ENCODE data around the gene CCDC188. TPM values are rescaled to one million over a fixed set of nuclear protein-coding genes. Genes with fewer than 3 reads are reported as not detected.

CCDC188 gene
- total RNA-seq, 1 donor from 2014 or later: 8.6 TPM

DNA sequence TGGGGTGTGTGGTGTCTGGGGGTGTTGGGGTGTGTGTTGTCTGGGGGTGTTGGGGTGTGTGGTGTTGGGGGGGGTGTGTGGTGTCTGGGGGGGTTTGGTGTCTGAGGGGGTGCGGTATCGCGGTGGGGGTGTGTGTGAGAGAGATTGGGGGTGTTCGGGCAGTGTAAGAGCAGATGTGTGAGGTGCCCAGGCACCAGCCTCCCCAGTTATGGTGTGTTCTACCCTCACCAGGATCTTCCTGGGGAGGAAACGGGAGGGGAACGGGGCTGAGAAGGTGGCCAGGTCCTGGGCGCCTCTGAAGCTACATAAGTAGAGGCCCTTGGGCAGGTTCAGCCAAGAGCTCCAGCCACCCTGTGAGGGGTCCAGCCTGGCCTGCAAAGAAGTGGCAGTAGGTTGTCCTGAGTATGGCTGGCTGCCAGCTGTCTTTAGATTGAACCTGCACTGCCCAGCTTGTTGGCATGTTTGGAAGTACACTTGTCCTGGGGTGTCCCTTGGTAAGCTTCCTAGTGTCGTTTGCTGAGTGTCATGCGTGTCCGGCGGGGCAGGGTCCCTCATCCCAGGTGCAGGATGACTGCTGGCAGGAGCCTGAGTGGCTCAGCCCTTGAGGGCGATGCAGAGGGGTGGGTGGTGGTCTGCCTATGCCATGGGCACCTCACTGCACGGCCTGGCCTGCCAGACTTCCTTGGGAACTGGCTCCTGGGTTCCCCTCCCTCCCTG, 27.3 kb downstream of the CCDC188 start:
- peak overlapping the region; percentile 73 for H3K4me3 Mint-ChIP-seq
- H3K27ac Mint-ChIP-seq (ENCODE audit: unreplicated experiment): no peak overlapping the region
- H3K36me3 Mint-ChIP-seq (ENCODE audit: low read depth): peaks cover 24% of the 10 kb centered on the region
- DNase-seq (ENCODE audit: low read depth, low spot score): no peak
- no peaks in the 10 kb centered on the region for H3K9me3 Mint-ChIP-seq
- no peaks in the 10 kb centered on the region for H3K27me3 Mint-ChIP-seq (ENCODE audit: low read depth)
- TF ChIP-seq, protein P1, sequence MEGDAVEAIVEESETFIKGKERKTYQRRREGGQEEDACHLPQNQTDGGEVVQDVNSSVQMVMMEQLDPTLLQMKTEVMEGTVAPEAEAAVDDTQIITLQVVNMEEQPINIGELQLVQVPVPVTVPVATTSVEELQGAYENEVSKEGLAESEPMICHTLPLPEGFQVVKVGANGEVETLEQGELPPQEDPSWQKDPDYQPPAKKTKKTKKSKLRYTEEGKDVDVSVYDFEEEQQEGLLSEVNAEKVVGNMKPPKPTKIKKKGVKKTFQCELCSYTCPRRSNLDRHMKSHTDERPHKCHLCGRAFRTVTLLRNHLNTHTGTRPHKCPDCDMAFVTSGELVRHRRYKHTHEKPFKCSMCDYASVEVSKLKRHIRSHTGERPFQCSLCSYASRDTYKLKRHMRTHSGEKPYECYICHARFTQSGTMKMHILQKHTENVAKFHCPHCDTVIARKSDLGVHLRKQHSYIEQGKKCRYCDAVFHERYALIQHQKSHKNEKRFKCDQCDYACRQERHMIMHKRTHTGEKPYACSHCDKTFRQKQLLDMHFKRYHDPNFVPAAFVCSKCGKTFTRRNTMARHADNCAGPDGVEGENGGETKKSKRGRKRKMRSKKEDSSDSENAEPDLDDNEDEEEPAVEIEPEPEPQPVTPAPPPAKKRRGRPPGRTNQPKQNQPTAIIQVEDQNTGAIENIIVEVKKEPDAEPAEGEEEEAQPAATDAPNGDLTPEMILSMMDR (conservative IDR thresholded peaks at IDR 0.05): no peak
- H3K4me1 Mint-ChIP-seq: peaks cover 26% of the 10 kb centered on the region

DNA sequence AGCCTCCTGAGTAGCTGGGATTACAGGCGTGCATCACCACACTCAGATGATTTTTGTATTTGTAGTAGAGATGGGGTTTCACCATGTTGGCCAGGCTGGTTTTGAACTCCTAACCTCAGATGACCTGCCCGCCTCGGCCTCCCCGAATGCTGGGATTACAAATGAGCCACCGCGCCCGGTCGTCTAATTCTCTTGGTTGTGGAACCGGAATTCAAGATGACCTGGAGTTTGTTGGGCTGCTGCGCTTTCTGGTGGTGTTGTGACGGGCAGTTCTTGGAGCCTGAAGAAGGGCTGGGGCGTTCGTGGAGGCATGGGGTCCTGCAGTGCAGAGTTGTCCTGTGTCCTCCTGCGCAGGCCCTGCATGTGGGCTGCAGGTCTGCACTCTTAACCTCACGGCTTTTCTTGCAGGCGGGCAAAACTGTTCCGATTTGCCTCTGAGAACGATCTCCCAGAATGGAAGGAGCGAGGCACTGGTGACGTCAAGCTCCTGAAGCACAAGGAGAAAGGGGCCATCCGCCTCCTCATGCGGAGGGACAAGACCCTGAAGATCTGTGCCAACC, 28.9 kb downstream of the CCDC188 start:
- no peak for DNase-seq (ENCODE audit: low read depth, low spot score)
- TF ChIP-seq, protein P1 (conservative IDR thresholded peaks at IDR 0.05): no peak
- H3K4me1 Mint-ChIP-seq: peaks cover 32% of the 10 kb centered on the region
- H3K27ac Mint-ChIP-seq (ENCODE audit: unreplicated experiment): no peak overlapping the region
- peak overlapping the region; percentile 97 for H3K4me3 Mint-ChIP-seq
- peaks cover 22% of the 10 kb centered on the region for H3K36me3 Mint-ChIP-seq (ENCODE audit: low read depth)
- no peaks in the 10 kb centered on the region for H3K9me3 Mint-ChIP-seq
- H3K27me3 Mint-ChIP-seq (ENCODE audit: low read depth): peaks cover 4% of the 10 kb centered on the region

DNA sequence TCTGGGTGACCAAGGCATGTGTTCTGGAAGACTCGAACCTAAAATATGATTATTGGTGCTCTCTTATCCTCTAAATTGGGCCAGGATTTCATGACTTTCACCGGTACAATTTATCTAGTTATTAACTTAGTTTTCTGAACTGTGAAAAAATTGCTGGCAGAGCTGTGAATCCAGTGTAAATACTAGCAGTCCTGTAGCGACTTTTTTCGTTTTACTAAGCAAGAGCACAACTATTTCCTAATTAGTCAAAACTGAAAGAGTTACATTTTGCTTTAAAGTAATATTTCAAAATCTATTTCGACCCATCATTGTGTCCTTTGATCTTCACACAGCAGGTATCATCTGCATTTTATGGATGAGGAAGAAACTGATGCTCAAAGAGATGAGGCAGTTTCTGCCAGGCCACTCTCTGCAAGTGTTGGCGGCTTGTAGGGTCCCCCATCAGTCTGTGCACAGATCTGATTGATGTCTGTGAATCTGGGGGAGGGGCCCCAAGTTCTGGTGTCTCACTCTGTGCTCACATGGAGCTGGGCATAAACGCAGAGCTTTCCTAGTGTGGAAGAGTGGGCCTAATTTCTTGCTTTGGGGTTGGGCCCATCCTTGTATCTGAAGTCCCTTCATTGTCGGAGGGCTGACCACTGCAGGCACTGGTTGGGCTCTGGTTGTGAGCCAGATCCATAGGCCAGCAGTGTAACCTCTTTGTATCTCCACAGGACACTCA, 32.4 kb downstream of the CCDC188 start:
- DNase-seq (ENCODE audit: low read depth, low spot score): no peak
- H3K9me3 Mint-ChIP-seq: no peaks in the 10 kb centered on the region
- H3K36me3 Mint-ChIP-seq (ENCODE audit: low read depth): peaks cover 18% of the 10 kb centered on the region
- peaks cover 8% of the 10 kb centered on the region for H3K27me3 Mint-ChIP-seq (ENCODE audit: low read depth)
- H3K27ac Mint-ChIP-seq (ENCODE audit: unreplicated experiment): peak overlapping the region; percentile 87
- H3K4me3 Mint-ChIP-seq: peak overlapping the region; percentile 97
- TF ChIP-seq, protein P1 (conservative IDR thresholded peaks at IDR 0.05): no peak
- H3K4me1 Mint-ChIP-seq: peaks cover 37% of the 10 kb centered on the region

DNA sequence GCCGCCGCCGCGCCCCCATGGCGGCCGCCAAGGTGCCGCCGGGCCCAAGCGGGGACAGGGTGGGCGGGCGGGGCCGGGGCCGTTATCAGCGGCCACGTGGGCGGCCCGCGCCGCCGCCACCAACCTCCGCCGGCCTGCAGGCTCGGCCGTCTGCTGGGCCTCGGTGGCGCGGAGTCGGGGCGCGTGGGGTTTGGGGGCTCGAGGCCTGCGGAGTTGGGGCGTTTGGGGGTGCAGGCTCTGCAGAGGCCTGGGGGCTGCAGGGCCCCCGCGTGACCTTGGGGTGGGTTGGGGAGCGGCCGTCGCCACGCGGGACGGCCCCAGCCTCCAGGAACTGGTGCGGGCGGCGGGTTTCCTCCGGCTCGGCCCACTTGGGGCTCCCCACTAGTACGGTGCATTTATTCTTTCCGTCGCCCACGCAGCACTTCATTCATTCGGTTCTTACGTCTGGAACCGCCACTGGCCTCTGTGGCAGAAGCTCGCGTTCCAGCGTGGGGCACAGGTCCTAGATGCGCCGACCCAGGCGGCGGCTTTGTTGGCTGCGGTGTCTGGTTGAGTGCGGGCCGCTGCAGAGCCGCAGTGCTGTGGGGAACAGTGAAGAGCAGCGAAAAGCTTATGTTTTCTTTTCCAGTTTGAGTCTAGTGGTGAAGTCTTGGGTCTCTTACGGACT, 33.1 kb downstream of the CCDC188 start:
- TF ChIP-seq, protein P1 (conservative IDR thresholded peaks at IDR 0.05): no peak

DNA sequence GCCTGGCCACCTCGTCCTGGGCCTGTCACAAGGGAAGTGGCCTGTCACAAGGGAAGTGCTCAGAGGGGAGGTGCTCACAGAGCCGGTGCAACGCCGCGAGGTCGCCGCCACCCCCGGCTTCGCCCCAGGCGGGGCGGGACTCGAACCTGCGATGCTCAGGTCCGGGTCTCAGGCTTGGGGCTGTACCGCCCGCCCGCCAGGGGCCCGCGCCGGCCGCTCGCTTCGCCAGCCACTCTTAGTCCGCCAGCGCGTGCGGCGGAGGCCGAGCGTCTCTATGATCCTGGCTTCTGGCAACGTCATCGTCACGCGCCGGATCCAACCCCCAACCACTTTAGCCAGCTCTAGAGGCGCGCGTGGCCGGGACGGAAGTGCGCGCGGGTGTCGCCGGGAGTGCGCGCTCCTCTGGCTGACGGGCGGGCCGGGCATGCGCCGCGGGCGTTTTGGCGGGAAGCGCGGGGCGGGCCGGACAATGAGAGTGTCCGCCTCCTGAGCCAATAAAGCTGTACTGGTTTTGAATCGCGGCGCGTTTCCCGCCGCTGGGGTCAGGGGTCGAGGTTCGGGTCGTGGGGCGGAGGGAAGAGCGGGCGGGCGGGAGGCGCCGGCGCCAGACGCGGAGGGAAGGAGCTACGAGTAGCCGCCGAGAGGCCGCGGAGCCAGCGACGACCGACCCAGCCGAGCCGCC, 33.8 kb downstream of the CCDC188 start, which contains the start of gene TRMT2A:
Gene TRMT2A, minus strand, starts transcription at position 276 of the 682 bp plus-strand sequence. CDS start 320 bp downstream, outside the sequence.
- DNase-seq (ENCODE audit: low read depth, low spot score): peak; percentile 98
- peak within 1 kb of the TSS; percentile 92 for H3K27ac Mint-ChIP-seq (ENCODE audit: unreplicated experiment)
- peaks cover 19% of the 10 kb centered on the region for H3K36me3 Mint-ChIP-seq (ENCODE audit: low read depth)
- TF ChIP-seq, protein P1 (conservative IDR thresholded peaks at IDR 0.05): peak; percentile 37
- H3K4me3 Mint-ChIP-seq: peak within 1 kb of the TSS; percentile 97
- peaks cover 34% of the 10 kb centered on the region for H3K4me1 Mint-ChIP-seq
- peaks cover 8% of the 10 kb centered on the region for H3K27me3 Mint-ChIP-seq (ENCODE audit: low read depth)
- H3K9me3 Mint-ChIP-seq: no peaks in the 10 kb centered on the region

More for the DNA sequence above, 33.1 kb downstream of the CCDC188 start:
- peak overlapping the region; percentile 87 for H3K27ac Mint-ChIP-seq (ENCODE audit: unreplicated experiment)
- no peak for DNase-seq (ENCODE audit: low read depth, low spot score)
- no peaks in the 10 kb centered on the region for H3K9me3 Mint-ChIP-seq
- H3K4me1 Mint-ChIP-seq: peaks cover 37% of the 10 kb centered on the region
- peaks cover 18% of the 10 kb centered on the region for H3K36me3 Mint-ChIP-seq (ENCODE audit: low read depth)
- peak overlapping the region; percentile 97 for H3K4me3 Mint-ChIP-seq
- H3K27me3 Mint-ChIP-seq (ENCODE audit: low read depth): peaks cover 8% of the 10 kb centered on the region
